Hepatocyte (in vitro differentiated cells): Measurements from ENCODE around the gene RDX.

ENCODE experiments used
- CTCF ChIP-seq: fragments of 200-600 bp; sonication (generic); IDR thresholded peaks from 2 replicates; pipeline ENCODE4 v1.5.1; 2016; ENCODE audit warnings: antibody characterized with exemption, mild to moderate bottlenecking; ENCODE audit not compliant: poor library complexity
- EZH2 ChIP-seq: fragments of 200-600 bp; sonication (generic); IDR thresholded peaks from 2 replicates; pipeline ENCODE4 v1.6.1; 2016; ENCODE audit warnings: antibody characterized with exemption, mild to moderate bottlenecking, borderline replicate concordance
- EZH2phosphoT487 ChIP-seq: fragments of 200-600 bp; sonication (generic); IDR thresholded peaks from one replicate; pipeline ENCODE4 v1.6.1; 2018; ENCODE audit warnings: antibody characterized with exemption, mild to moderate bottlenecking, low read depth, moderate library complexity; ENCODE audit not compliant: unreplicated experiment, severe bottlenecking

- TF ChIP-seq CTCF (no peak), EZH2phosphoT487 (no peak), EZH2 (no peak)
Measured at GRCh38 chr11:110290591-110291334, 5.7 kb downstream of the RDX start.
